G401.6 (cell line): ENCODE measurements around the gene LUZP1.

Experiments
- FAIRE-seq: peaks from 2 replicates; lab custom pipeline; 2012; peaks lifted over from hg19 to GRCh38; lab: Jason Lieb, UNC

The LUZP1 gene

GRCh38 chr1:23150742-23151141 lies 17.9 kb downstream of the LUZP1 start:
- FAIRE-seq = no peak

GRCh38 chr1:23150125-23150524 lies 18.5 kb downstream of the LUZP1 start:
- no peak for FAIRE-seq

DNA sequence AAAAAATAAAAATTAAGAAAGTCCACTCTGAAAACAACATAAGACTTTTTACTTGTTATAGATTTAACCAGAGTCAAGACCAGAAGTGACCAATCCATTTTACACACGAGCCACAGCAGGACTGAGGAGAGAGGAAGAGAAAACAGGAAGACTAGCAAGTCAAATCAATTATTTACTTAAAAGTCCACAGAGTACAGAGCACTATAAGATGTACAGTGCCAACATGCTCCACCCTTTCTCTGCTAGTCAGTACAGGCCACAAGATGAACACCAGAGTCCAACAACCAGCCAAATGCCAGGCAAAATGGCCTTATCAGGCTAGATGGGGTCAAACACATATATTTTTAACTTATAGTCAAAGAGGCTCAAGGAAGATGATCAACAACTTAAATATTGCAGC lies 19.5 kb downstream of the LUZP1 start:
- FAIRE-seq = no peak

GRCh38 chr1:23148084-23148483 lies 20.6 kb downstream of the LUZP1 start:
- FAIRE-seq = no peak

DNA sequence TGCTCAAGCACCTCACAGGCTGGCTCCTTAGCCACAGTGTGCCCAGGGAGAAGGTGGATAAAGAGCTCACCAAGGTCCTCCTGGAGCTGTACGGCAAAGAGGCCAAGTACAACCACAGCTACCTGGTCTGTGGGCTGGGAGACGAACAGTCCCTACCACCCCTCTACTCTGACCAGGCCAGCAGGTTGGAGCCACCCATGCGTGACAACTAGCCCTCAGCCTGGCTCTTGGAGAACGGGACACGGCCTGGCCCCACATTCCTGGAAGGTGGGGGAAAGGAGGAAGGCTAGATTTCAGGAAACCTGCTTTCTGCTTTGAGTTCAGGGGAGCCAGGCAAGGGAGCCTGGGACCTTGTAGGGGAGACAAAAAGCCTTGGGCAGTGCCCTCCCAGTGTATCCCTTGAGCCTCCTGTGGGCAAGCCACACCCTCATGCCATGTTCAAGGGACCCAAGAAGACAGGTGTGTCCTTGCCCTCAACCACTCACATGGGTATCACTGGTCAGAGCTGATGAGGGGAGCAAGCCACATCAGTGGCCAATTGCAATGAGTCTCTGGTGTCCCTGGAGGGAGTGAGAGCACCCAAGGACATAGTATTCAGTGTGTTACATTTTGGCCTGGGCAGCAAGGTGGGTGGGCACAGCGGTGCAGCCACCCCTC lies 27.6 kb downstream of the LUZP1 start:
- no peak for FAIRE-seq

- no peak for FAIRE-seq
Measured at GRCh38 chr1:23135268-23135667, 33.4 kb downstream of the LUZP1 start.

- no peak for FAIRE-seq
Measured at GRCh38 chr1:23134055-23134454, 34.6 kb downstream of the LUZP1 start.

DNA sequence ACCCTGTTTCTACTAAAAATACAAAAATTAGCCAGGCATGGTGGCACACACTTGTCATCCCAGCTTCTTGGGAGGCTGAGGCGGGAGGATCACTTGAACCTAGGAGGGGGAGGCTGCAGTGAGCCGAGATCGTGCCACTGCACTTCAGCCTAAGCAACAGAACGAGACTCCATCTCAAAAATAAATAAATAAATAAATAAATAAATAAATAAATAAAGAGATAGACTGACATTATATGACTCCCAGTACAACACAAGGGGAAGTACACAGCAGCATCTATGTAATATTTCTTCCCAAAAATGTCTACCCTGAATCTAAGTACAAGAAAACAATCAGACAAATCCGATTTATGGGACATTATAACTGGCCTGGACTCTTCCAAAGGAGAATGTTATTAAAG lies 35.1 kb downstream of the LUZP1 start:
- no peak for FAIRE-seq

DNA sequence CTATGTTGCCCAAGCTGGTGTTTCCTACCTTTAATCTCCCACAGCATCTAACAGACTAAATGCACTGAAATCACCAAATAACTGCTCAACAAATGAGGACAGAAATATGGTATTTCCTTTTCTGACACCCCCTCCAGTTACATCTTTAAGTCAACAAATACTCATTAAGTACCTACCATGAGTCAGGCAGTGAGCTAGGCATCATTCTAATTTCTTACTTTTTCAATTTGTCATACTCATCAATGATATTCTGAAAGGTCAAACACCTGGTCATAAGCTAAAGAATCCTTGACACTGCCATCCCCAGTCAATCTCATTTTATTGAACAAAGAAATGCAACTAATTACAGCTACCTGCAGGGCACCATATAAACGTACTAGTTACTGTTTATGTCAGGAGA lies 36.6 kb downstream of the LUZP1 start:
- FAIRE-seq = no peak

GRCh38 chr1:23129846-23130245 lies 38.8 kb downstream of the LUZP1 start:
- FAIRE-seq = no peak

GRCh38 chr1:23126801-23127200 lies 41.9 kb downstream of the LUZP1 start:
- FAIRE-seq = peak; percentile 74

DNA sequence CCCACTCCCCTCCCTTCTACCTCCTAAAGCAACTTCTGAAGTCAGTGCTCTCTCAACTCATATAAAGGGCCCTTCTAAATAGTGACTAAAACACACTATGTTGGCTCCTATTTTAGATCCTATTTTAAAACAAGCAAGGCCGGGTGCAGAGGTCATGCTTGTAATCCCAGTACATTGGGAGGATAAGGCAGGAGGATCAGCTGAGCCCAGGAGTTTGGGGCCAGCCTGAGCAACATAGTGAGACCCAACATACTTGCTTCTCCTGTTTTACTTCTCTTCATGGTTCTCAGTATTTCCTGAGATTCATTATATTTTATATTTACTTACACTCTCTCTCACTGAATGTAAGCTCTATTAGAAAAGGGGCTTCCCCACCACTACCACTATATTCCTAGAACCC lies 42.5 kb downstream of the LUZP1 start:
- no peak for FAIRE-seq

DNA sequence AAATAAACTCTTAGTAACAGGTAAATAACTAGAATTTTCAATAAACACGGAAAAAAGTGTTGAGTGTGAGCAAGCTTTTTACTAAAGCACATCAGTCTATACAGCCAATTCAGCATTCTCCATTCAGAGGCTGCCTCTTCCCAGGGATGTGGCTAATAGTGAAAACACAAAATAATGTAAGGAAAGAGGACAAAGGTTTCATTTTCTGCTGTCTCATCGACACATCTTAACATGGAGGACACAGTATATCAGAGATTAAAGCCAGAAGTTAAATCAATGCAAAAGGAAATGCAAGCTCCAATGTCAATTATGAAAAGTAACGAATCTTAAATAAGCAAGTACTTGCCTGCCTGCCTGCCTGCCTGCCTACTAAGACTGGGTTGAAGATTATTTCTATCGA lies 43.2 kb downstream of the LUZP1 start:
- FAIRE-seq = peak; percentile 30

DNA sequence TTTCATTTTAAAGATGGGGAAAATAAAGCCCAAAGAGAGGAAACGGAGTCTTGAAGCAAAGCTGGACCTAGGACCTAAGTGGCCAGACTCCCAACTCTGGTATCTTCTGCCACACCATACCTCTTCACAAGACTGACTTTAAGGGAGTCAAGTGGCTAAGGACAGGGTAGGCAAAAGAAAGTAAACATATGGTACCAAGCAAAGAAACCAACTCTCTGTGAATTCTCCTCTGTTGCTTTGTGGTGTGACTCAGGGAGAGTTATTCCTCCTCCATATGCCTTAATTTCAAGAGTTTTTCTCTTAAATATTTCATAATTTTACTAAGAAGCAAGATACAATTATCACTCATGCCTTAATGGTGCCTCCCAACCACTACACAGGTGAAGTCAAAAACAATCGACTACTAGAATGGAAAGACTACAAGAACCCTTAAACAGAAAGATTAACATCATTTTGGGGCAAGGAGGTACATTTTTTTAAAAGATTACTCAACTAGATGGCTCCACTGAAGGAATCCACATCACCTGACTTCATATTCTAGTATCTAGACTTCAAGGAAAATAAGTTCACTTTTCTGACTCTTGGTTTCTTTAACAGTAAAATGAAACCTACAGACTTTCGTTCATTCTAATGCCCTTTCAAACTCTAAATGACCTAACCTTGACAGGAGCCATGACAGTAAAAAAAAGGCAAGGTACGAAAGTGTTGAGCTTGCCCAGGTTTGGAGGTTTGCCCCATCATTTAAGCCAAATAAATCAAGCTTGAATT lies 44.2 kb downstream of the LUZP1 start:
- FAIRE-seq = no peak

GRCh38 chr1:23123528-23123927 lies 45.1 kb downstream of the LUZP1 start:
- FAIRE-seq = no peak

DNA sequence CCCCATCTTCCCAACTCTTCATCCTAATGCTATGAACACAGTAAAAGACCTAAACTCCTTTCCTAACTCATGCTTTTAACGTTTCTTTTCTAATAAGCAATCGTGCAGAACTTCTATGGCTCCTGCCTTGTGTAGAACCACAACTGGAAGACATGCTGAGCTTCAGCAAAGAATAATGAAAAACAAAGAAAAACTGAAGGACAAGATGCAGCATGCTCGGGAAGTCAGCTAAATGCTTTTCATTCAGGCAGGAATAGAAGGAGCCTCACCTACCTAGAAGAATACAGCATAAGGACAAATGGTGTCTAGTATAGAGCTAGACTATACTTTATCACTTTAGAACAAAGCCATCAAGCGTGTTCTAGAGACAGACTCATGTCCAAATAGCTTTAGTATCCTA lies 45.9 kb downstream of the LUZP1 start:
- FAIRE-seq = no peak

GRCh38 chr1:23122023-23122748 lies 46.5 kb downstream of the LUZP1 start:
- FAIRE-seq = no peak

GRCh38 chr1:23120383-23120782 lies 48.3 kb downstream of the LUZP1 start:
- no peak for FAIRE-seq

DNA sequence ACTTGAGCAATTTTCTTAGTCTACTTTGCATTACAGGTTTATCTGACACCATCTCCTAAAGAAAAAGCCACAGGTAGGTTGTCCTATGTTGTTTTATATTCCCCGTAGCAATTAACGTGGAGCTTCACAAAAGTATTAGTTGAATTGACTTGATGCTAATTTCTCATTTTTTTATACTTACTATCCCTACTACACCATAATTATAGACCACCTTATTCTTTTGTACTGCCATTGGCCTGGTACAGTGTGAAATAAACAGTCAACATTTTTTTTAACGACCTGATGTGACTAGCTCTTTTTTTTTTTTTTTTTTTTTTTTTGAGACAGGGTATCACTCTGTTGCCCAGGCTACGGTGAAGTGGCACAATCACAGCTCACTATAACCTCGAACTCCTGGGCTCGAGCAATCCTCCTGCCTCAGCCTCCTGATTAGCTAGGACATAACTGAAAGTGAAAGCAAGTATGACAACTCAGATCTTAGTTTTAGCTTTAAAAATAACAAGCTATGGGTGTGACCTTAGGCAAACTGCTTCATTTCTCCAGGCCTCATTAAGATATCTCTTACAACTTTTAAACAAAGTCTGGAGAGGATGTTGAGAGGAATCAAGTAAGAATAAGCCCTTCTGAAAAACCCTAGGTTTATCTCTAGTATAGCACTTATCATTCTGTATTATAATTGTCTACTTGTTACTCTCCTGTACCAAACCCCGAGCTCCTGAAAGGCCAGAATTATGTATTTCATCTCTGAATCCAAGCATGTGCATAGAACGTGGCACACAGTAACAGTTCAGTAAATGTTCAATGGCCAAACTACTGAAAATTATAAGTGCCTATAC lies 49.5 kb downstream of the LUZP1 start:
- no peak for FAIRE-seq

- no peak for FAIRE-seq
Measured at GRCh38 chr1:23118407-23118806, 50.2 kb downstream of the LUZP1 start.

- no peak for FAIRE-seq
Measured at GRCh38 chr1:23116921-23117699, 51.5 kb downstream of the LUZP1 start.
